ENCODE measurements around the gene TRIM47.

The TRIM47 gene

DNA sequence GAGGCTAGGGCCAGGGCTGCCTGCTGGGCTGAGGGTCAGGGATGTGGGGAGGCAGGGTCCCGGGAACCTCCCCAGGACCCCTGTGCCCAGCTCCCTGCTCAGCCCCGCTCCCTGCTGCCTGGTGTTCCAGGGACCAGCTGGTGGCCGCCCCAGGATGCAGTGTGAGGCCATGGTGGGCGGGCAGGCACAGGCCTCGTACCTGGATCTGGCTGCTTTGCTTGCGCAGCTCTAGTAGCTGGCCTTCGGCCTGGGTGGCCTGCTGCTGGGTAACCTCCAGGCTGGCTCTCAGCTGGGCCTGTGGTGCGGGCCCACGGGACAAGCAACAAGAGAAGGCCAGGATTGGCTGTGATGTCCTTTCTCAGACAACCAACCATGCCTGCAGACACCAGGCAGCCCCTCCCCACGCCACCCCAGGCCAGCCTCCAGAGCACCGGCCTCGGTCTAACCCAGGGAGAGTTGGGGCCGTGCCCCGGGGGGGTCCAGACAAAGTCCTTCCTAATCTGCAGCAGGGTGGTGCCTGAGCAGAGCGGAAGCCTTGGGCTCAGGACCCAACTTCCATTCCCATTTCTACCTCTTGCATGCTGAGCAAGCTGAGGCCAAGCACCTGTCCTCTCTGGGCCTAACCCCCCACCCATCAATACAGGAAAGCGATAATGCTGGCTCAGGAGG, 14.3 kb upstream of the TRIM47 start:
- Histone ChIP-seq H3K9ac (ENCODE audit: low read length) (no peak overlapping the region), H3K9me3 (ENCODE audit: low read length) (no peaks in the 10 kb centered on the region), H3F3A (ENCODE audit: insufficient read depth, low read length) (no peaks in the 10 kb centered on the region), H2AFZ (ENCODE audit: low read length) (no peak overlapping the region), H4K20me1 (ENCODE audit: insufficient read depth, low read length) (no peaks in the 10 kb centered on the region), H3K4me3 (ENCODE audit: low read depth, low read length, poor library complexity, severe bottlenecking) (no peak overlapping the region), H3K9me2 (ENCODE audit: low read depth, low read length) (no peaks in the 10 kb centered on the region), H3K79me2 (ENCODE audit: insufficient read depth, low read length) (no peaks in the 10 kb centered on the region), H3K36me3 (ENCODE audit: insufficient read depth, low read length) (peaks cover 16% of the 10 kb centered on the region; the same call in 1 of the 2 replicates), H3K27ac (ENCODE audit: low read depth, low read length, poor library complexity, severe bottlenecking) (no peak overlapping the region), H3K4me1 (ENCODE audit: insufficient read depth, low read length, severe bottlenecking) (peaks cover 24% of the 10 kb centered on the region), H3K4me2 (ENCODE audit: low read length) (no peak overlapping the region), H3K27me3 (ENCODE audit: insufficient read depth, low read length) (no peaks in the 10 kb centered on the region)
- TF ChIP-seq EZH2 (IDR thresholded peaks at IDR 0.05; ENCODE audit: borderline replicate concordance, low read length) (no peak), CTCF (IDR thresholded peaks at IDR 0.05; ENCODE audit: low read length) (no peak)

DNA sequence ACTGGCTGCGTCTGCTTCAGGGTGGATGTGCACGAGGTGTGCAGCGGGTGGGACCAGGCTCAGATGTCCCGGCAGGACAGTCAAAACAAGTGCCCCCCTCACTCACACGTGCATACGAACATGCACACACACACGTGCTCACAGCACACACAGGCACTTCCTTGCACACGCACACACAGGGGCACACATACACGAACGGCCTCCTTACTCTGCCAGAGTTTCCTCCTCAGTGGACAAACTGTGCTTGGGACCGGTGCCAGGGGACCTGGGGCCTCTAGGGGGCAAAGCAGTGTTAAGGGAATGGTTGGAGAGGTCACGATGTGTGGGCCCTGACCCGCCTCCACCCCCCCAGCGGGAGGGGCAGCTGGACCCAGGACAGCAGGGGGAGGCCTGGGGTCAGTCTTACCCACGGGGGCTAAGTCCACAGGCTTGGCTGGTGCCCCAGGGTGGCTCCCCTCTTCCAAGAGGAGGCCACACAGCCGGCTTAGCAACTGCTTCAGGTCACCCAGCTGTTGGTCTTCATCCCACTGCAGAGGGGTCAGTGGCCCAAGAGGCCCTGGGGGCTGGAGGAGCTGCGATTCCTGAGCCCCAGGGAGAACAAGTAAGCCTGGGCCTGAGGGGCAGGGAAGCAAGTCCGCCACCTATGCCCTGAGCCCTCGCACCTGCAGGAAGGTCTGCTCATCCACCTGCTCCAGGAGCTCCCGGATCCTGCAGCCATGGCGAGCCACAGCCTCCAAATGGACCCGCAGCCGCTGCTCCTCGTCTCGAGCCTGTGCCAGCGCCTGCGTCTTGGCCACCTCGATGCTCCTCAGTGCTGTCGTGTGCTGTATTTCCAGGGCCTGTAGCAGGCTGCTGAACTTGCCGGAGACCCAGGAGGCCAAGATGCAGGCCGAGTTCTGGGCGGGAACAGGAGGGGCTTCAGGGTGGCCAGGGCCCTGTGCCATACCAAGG, 13.5 kb upstream of the TRIM47 start:
- no peaks in the 10 kb centered on the region for H3K9me3 ChIP-seq (ENCODE audit: low read length)
- no peak overlapping the region for H3K9ac ChIP-seq (ENCODE audit: low read length)
- no peaks in the 10 kb centered on the region for H3K9me2 ChIP-seq (ENCODE audit: low read depth, low read length)
- H3K27ac ChIP-seq (ENCODE audit: low read depth, low read length, poor library complexity, severe bottlenecking) = no peak overlapping the region
- H3K27me3 ChIP-seq (ENCODE audit: insufficient read depth, low read length) = no peaks in the 10 kb centered on the region
- H3K79me2 ChIP-seq (ENCODE audit: insufficient read depth, low read length) = no peaks in the 10 kb centered on the region
- no peaks in the 10 kb centered on the region for H3F3A ChIP-seq (ENCODE audit: insufficient read depth, low read length)
- peaks cover 16% of the 10 kb centered on the region for H3K4me1 ChIP-seq (ENCODE audit: insufficient read depth, low read length, severe bottlenecking)
- H3K4me3 ChIP-seq (ENCODE audit: low read depth, low read length, poor library complexity, severe bottlenecking) = no peak overlapping the region
- TF ChIP-seq CTCF (IDR thresholded peaks at IDR 0.05; ENCODE audit: low read length) (no peak), EZH2 (IDR thresholded peaks at IDR 0.05; ENCODE audit: borderline replicate concordance, low read length) (no peak)
- no peaks in the 10 kb centered on the region for H4K20me1 ChIP-seq (ENCODE audit: insufficient read depth, low read length)
- H3K4me2 ChIP-seq (ENCODE audit: low read length) = no peak overlapping the region
- no peak overlapping the region for H2AFZ ChIP-seq (ENCODE audit: low read length)
- H3K36me3 ChIP-seq (ENCODE audit: insufficient read depth, low read length) = peaks cover 16% of the 10 kb centered on the region; the same call in 1 of the 2 replicates

DNA sequence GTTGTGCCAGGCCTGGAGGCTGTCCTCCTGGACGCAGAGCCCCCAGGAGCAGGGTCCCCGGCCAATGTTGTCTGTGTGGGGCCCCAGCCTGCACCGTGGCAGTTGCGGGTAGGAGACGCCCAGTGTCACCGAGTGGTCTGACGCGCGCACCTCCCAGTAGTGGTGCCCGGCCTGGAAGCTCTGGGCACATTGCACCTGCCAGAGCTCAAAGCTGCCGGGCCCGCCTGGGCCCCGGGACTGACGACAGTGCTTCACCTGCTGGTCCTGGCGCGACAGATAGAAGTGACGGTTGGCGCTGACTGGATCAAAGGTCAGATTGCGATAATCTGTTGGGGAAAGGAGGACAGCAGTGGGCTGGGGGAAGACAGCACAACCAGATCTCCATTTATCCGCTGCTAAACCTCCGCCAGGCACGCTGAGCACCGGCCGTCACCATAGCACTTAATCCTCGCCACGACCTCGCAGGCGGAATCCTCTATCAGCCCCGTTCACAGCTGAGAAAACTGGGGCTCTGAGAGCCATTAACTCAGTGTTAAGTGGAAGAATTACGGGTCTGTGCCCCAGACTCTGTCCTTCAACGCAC, 12.7 kb upstream of the TRIM47 start:
- Histone ChIP-seq H3F3A (ENCODE audit: insufficient read depth, low read length) (no peaks in the 10 kb centered on the region), H3K4me2 (ENCODE audit: low read length) (no peak overlapping the region), H3K9me3 (ENCODE audit: low read length) (no peaks in the 10 kb centered on the region), H3K4me3 (ENCODE audit: low read depth, low read length, poor library complexity, severe bottlenecking) (no peak overlapping the region), H3K27me3 (ENCODE audit: insufficient read depth, low read length) (no peaks in the 10 kb centered on the region), H3K9ac (ENCODE audit: low read length) (no peak overlapping the region), H4K20me1 (ENCODE audit: insufficient read depth, low read length) (no peaks in the 10 kb centered on the region), H3K27ac (ENCODE audit: low read depth, low read length, poor library complexity, severe bottlenecking) (no peak overlapping the region), H3K4me1 (ENCODE audit: insufficient read depth, low read length, severe bottlenecking) (peaks cover 14% of the 10 kb centered on the region), H3K9me2 (ENCODE audit: low read depth, low read length) (no peaks in the 10 kb centered on the region), H3K36me3 (ENCODE audit: insufficient read depth, low read length) (peaks cover 19% of the 10 kb centered on the region), H3K79me2 (ENCODE audit: insufficient read depth, low read length) (no peaks in the 10 kb centered on the region), H2AFZ (ENCODE audit: low read length) (no peak overlapping the region)
- TF ChIP-seq CTCF (IDR thresholded peaks at IDR 0.05; ENCODE audit: low read length) = no peak
- no peak for TF ChIP-seq EZH2 (IDR thresholded peaks at IDR 0.05; ENCODE audit: borderline replicate concordance, low read length)
